ENCODE data around the gene ZFP69. TPM values are rescaled to one million over a fixed set of nuclear protein-coding genes. Genes with fewer than 3 reads are reported as not detected.
A peak's percentile ranks its signal among the peaks of the same experiment; 100 is the strongest.

The ZFP69 gene
- total and polyA plus RNA-seq, 10 of the 15 experiments (the other 5 are each of a cell fraction or from before 2014, with no cell fraction given): 1.9 to 6.4 (median 3.7) TPM

DNA sequence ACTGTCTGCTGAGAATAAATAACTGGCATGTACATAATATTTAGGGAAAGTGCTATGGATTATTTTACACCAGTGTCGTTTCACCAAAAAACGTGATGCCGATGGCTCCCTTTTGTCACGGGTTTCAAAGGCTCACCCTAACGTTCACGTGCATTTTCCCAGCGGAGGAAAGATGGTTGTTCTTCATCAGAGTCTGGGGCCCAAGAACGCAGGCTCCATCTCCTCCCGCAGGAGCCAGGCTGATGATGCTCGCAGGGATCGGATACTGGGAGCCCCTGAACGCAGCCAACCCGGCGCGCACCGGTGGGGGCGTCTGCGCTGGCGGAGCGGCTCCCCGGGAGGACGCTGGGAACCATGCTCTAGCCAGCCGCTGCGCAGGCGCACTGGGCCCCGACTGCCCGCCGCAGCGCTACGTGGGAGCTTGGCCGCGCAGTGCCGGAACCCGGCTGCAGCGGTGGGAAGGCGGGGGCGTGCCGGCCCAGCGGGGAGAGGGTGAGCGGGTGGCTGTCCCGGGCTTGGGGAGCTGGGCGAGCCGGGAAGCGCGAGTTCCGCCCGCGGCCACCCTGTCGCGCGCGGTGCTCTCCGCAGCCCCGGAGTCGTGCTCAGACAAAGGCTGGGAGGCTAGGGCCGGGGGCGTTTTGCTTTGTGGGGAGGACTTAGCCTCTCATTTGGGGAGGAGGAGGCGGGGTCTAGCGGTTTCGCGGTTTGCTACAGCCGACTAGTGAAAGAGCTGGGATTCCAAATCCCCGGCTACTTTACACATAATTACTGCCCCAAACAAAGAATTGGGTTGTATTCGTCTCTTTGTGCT is 27.2 kb upstream of the ZFP69 start, which contains the start of gene ZFP69B (continued):
- TF ChIP-seq CEBPZ (IDR thresholded peaks at IDR 0.05; ENCODE audit: low read depth, low read length) (no peak), NR2C2 (IDR thresholded peaks at IDR 0.05; ENCODE audit: borderline replicate concordance, control insufficient read depth, insufficient read length, low read depth) (no peak), MEF2B (IDR thresholded peaks at IDR 0.05; ENCODE audit: partially characterized antibody, poor library complexity, severe bottlenecking) (peak; percentile 44), MYC (IDR thresholded peaks at IDR 0.05; ENCODE audit: insufficient read depth, insufficient read length, insufficient replicate concordance, low read length, severe bottlenecking) (peak; percentile 47), ZBTB33 (IDR thresholded peaks at IDR 0.05) (no peak), SIX5 (IDR thresholded peaks at IDR 0.05; ENCODE audit: low read depth, low read length, severe bottlenecking) (no peak), HSF1 (IDR thresholded peaks at IDR 0.05; ENCODE audit: low read depth, low read length) (no peak), ZNF24 (IDR thresholded peaks at IDR 0.05) (peak; percentile 74)

Measured in GM12878 (cell line).